ENCODE results near the gene RNH1.

DNA sequence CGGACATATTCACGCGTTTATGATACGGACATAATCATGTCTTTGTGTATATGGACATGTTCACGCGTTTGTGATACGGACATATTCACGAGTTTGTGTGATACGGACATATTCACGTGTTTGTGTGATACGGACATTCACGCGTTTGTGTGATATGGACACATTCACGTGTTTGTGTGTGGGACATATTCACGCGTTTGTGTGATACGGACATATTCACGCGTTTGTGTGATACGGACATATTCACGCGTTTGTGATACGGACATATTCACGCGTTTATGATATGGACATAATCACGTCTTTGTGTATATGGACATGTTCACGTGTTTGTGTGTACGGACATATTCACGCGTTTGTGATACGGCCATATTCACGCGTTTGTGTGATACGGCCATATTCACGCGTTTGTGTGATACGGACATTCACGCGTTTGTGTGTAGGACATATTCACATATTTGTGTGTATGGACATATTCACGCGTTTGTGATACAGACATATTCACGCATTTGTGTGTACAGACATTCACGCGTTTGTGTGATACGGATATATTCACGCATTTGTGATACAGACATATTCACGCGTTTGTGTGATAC, 32.0 kb downstream of the RNH1 start:
- TF ChIP-seq, protein P1, sequence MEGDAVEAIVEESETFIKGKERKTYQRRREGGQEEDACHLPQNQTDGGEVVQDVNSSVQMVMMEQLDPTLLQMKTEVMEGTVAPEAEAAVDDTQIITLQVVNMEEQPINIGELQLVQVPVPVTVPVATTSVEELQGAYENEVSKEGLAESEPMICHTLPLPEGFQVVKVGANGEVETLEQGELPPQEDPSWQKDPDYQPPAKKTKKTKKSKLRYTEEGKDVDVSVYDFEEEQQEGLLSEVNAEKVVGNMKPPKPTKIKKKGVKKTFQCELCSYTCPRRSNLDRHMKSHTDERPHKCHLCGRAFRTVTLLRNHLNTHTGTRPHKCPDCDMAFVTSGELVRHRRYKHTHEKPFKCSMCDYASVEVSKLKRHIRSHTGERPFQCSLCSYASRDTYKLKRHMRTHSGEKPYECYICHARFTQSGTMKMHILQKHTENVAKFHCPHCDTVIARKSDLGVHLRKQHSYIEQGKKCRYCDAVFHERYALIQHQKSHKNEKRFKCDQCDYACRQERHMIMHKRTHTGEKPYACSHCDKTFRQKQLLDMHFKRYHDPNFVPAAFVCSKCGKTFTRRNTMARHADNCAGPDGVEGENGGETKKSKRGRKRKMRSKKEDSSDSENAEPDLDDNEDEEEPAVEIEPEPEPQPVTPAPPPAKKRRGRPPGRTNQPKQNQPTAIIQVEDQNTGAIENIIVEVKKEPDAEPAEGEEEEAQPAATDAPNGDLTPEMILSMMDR (conservative IDR thresholded peaks at IDR 0.05; ENCODE audit: low read length), result no peak
- TF ChIP-seq EZH2phosphoT487 (IDR thresholded peaks at IDR 0.05; ENCODE audit: borderline replicate concordance, low read depth, low read length), result no peak

Measured in OCI-LY7 (cell line).